Keratinocyte (primary cell): ENCODE results near the gene TAOK2. TPM values are rescaled to one million over a fixed set of nuclear protein-coding genes. Genes with fewer than 3 reads are reported as not detected.

ENCODE experiments used
- DNase-seq: peaks from one replicate; pipeline ENCODE4 v3.0.0-alpha.2; 2011; ENCODE audit warnings: low read depth, missing footprints, low spot score
- FAIRE-seq: peaks from 2 replicates; lab custom pipeline; 2011; peaks lifted over from hg19 to GRCh38; lab: Jason Lieb, UNC
- H2AFZ ChIP-seq: 2 replicates; pipeline ENCODE4 v1.6.0; 2012; ENCODE audit warnings: low read length, control low read depth, inconsistent platforms; ENCODE audit not compliant: control insufficient read depth
- H3K27ac ChIP-seq: 2 replicates; pipeline ENCODE4 v1.5.1; 2011; ENCODE audit warnings: low read length; ENCODE audit not compliant: control insufficient read depth, insufficient read depth
- H3K27me3 ChIP-seq: 3 replicates; pipeline ENCODE4 v1.6.0; 2011; ENCODE audit warnings: low read length; ENCODE audit not compliant: control insufficient read depth, insufficient read depth; ENCODE audit errors: extremely low read depth
- H3K36me3 ChIP-seq, 2 experiments: 2 replicates in 1 of 2; 3 replicates in 1 of 2; pipeline ENCODE4 v1.5.1; 2011; ENCODE audit warnings: low read length in 2 of 2, mild to moderate bottlenecking in 1 of 2; ENCODE audit not compliant: control insufficient read depth in 2 of 2, insufficient read depth in 2 of 2; ENCODE audit errors: extremely low read depth in 1 of 2
- H3K4me1 ChIP-seq: 3 replicates; pipeline ENCODE4 v1.5.1; 2011; ENCODE audit warnings: low read length; ENCODE audit not compliant: control insufficient read depth, insufficient read depth; ENCODE audit errors: extremely low read depth
- H3K4me2 ChIP-seq: 3 replicates; pipeline ENCODE4 v1.6.0; 2011; ENCODE audit warnings: low read depth, low read length; ENCODE audit not compliant: control insufficient read depth, insufficient read depth; ENCODE audit errors: extremely low read depth
- H3K4me3 ChIP-seq, 3 experiments: fragments of 200-600 bp in 1 of 3; sonication (generic) in 1 of 3; 2 replicates in 2 of 3; 3 replicates in 1 of 3; pipeline ENCODE4 v1.5.1; 2011 to 2016; ENCODE audit warnings: low read length in 3 of 3, mild to moderate bottlenecking in 3 of 3, control low read depth in 2 of 3, inconsistent platforms in 1 of 3, low read depth in 1 of 3, mixed read lengths in 1 of 3, mixed run types in 1 of 3, moderate library complexity in 1 of 3; ENCODE audit not compliant: control insufficient read depth in 2 of 3, insufficient read depth in 2 of 3; ENCODE audit errors: extremely low read depth in 1 of 3
- H3K79me2 ChIP-seq: 2 replicates; pipeline ENCODE4 v1.6.0; 2012; ENCODE audit warnings: low read length; ENCODE audit not compliant: control insufficient read depth, insufficient read depth
- H3K9ac ChIP-seq: 3 replicates; pipeline ENCODE4 v1.6.0; 2011; ENCODE audit warnings: low read length; ENCODE audit not compliant: control insufficient read depth, insufficient read depth; ENCODE audit errors: extremely low read depth
- H3K9me1 ChIP-seq: 3 replicates; pipeline ENCODE4 v1.6.0; 2011; ENCODE audit warnings: low read length; ENCODE audit not compliant: control insufficient read depth, insufficient read depth; ENCODE audit errors: extremely low read depth
- H3K9me3 ChIP-seq: 2 replicates; pipeline ENCODE4 v1.5.1; 2012; ENCODE audit warnings: low read depth, low read length; ENCODE audit not compliant: control insufficient read depth
- H4K20me1 ChIP-seq: 3 replicates; pipeline ENCODE4 v1.6.0; 2011; ENCODE audit warnings: low read length; ENCODE audit not compliant: control insufficient read depth, insufficient read depth; ENCODE audit errors: extremely low read depth
- CTCF ChIP-seq, 3 experiments: IDR thresholded peaks in 1 of 3; conservative IDR thresholded peaks in 1 of 3; optimal IDR thresholded peaks in 1 of 3; 2 replicates in 2 of 3; 3 replicates in 1 of 3; pipeline versions ENCODE3 to v1.5.1; 2011; ENCODE audit warnings: low read length in 3 of 3, mild to moderate bottlenecking in 3 of 3, moderate library complexity in 2 of 3, control low read depth in 1 of 3, inconsistent platforms in 1 of 3; ENCODE audit not compliant: insufficient read depth in 2 of 3; ENCODE audit errors: extremely low read depth in 1 of 3
- EZH2 ChIP-seq: IDR thresholded peaks from one replicate; pipeline ENCODE4 v1.6.1; 2012; ENCODE audit warnings: inconsistent platforms, mild to moderate bottlenecking, low read length, moderate library complexity
- dilution Hi-C: fragments of 300-500 bp; cut with MboI; formaldehyde crosslinking; loops from one replicate; pipeline ENCODE4 v1.7.0; 2020; ENCODE audit warnings: low sequenced_read_pairs; ENCODE audit not compliant: extremely low pct_ligation_motif_present
- polyA plus RNA-seq, 5 experiments: library from polyadenylated mRNA; depleted of rRNA in 3 of 5; stranded (reverse) in 3 of 5; stranded (forward) in 1 of 5; unstranded in 1 of 5; fragments of >200 nt; gene quantifications; 1 replicate in 1 of 5; 2 replicates in 3 of 5; 3 replicates in 1 of 5; pipeline versions ENCODE4 v1.2.1 to v1.2.3, GENCODE V29; 2011 to 2012; ENCODE audit warnings: missing spikeins in 2 of 5, low read depth in 1 of 5, low replicate concordance in 1 of 5

TAOK2 gene
- polyA plus RNA-seq, 1 donor (not counting 4 experiments of a cell fraction or from before 2014, with no cell fraction given): 13.8 TPM

- no peak overlapping the region for H3K4me2 ChIP-seq
- H3K9me1 ChIP-seq: no peaks in the 10 kb centered on the region
- H3K27me3 ChIP-seq: no peaks in the 10 kb centered on the region
- dilution Hi-C loops: no loop called here
- FAIRE-seq (no peak), DNase-seq (no peak)
- H3K4me1 ChIP-seq: peaks cover 15% of the 10 kb centered on the region
- no peaks in the 10 kb centered on the region for H3K9me3 ChIP-seq
- H3K79me2 ChIP-seq: no peaks in the 10 kb centered on the region
- H3K9ac ChIP-seq: no peak overlapping the region
- TF ChIP-seq CTCF (optimal IDR thresholded peaks at IDR 0.05 in 1 of 3, IDR thresholded peaks at IDR 0.05 in 1 of 3, conservative IDR thresholded peaks at IDR 0.05 in 1 of 3; ENCODE audit: extremely low read depth in 1 of 3, insufficient read depth in 2 of 3, low read length in 3 of 3): no peak
- no peak for TF ChIP-seq EZH2
- no peak overlapping the region for H3K4me3 ChIP-seq
- no peaks in the 10 kb centered on the region for H4K20me1 ChIP-seq
- H3K36me3 ChIP-seq: no peaks in the 10 kb centered on the region
- no peak overlapping the region for H3K27ac ChIP-seq
- no peak overlapping the region for H2AFZ ChIP-seq
These were observed 25.8 kb upstream of the TAOK2 start for GRCh38 chr16:29947897-29948296.

- no peaks in the 10 kb centered on the region for H3K79me2 ChIP-seq
- no peak overlapping the region for H3K4me2 ChIP-seq
- TF ChIP-seq CTCF (optimal IDR thresholded peaks at IDR 0.05 in 1 of 3, IDR thresholded peaks at IDR 0.05 in 1 of 3, conservative IDR thresholded peaks at IDR 0.05 in 1 of 3; ENCODE audit: extremely low read depth in 1 of 3, insufficient read depth in 2 of 3, low read length in 3 of 3): no peak
- TF ChIP-seq EZH2: no peak
- no peak overlapping the region for H3K4me3 ChIP-seq
- FAIRE-seq (no peak), DNase-seq (no peak)
- no peaks in the 10 kb centered on the region for H3K4me1 ChIP-seq
- no peak overlapping the region for H3K27ac ChIP-seq
- no peaks in the 10 kb centered on the region for H3K36me3 ChIP-seq
- no peak overlapping the region for H2AFZ ChIP-seq
- no peak overlapping the region for H3K9ac ChIP-seq
- H3K9me3 ChIP-seq: no peaks in the 10 kb centered on the region
- H3K27me3 ChIP-seq: no peaks in the 10 kb centered on the region
- dilution Hi-C loops: no loop called here
- H3K9me1 ChIP-seq: no peaks in the 10 kb centered on the region
- no peaks in the 10 kb centered on the region for H4K20me1 ChIP-seq
These were observed 22.7 kb upstream of the TAOK2 start for GRCh38 chr16:29950806-29951461.
